B cell (primary cell): ENCODE measurements around the gene WRAP73. TPM values are rescaled to one million over a fixed set of nuclear protein-coding genes. Genes with fewer than 3 reads are reported as not detected.

Source experiments
- ATAC-seq: fragments of 200-7000 bp; cut with Tn5 transposase; one replicate; pipeline ENCODE4 v1.10.0; 2021; ENCODE audit warnings: low read depth, mild to moderate bottlenecking, moderate number of reproducible peaks, moderate library complexity
- CTCF ChIA-PET: fragments of 350-600 bp; sonication (Branson Sonifier 250); formaldehyde crosslinking; loops from one replicate; lab custom pipeline; 2021; ENCODE audit warnings: antibody characterized with exemption, inconsistent platforms; lab: Charles Lee
- POLR2A ChIA-PET: fragments of 350-600 bp; sonication (Branson Sonifier 250); formaldehyde crosslinking; loops from one replicate; lab custom pipeline; 2021; ENCODE audit warnings: antibody characterized with exemption; lab: Charles Lee
- DNase-seq: peaks from one replicate; pipeline ENCODE4 v3.0.0; 2013
- H2AFZ ChIP-seq: 2 replicates; pipeline ENCODE4 v1.6.1; 2012; ENCODE audit warnings: mild to moderate bottlenecking, low read depth, low read length; ENCODE audit not compliant: insufficient read depth, poor library complexity, severe bottlenecking
- H3K27ac ChIP-seq, 2 donors: 1 replicate in 1 of 2; 2 replicates in 1 of 2; pipeline ENCODE4 v1.5.1; 2012 to 2013; ENCODE audit warnings: low read length in 2 of 2, mild to moderate bottlenecking in 2 of 2, moderate library complexity in 1 of 2
- H3K27me3 ChIP-seq, 4 experiments: fragments of 200-600 bp in 1 of 4; sonication (generic) in 1 of 4; replicated peaks in 1 of 4; 1 replicate in 2 of 4; 2 replicates in 2 of 4; pipeline versions ENCODE4 v1.6.1 to v1.7.0; 2013 to 2016; ENCODE audit warnings: low read length in 3 of 4, mild to moderate bottlenecking in 2 of 4, mixed read lengths in 1 of 4, moderate library complexity in 1 of 4; ENCODE audit not compliant: insufficient read depth in 4 of 4, control insufficient read depth in 3 of 4; ENCODE audit errors: control extremely low read depth in 1 of 4
- H3K36me3 ChIP-seq, 2 experiments: replicated peaks in 1 of 2; 1 replicate in 1 of 2; 2 replicates in 1 of 2; pipeline versions ENCODE4 v1.6.1 to v1.7.1; 2013; ENCODE audit warnings: low read length in 1 of 2; ENCODE audit not compliant: insufficient read depth in 2 of 2, control insufficient read depth in 1 of 2; ENCODE audit errors: control extremely low read depth in 1 of 2, extremely low read depth in 1 of 2
- H3K4me1 ChIP-seq, 2 donors: fragments of 200-600 bp in 1 of 2; sonication (generic) in 1 of 2; 1 replicate in 1 of 2; 2 replicates in 1 of 2; pipeline versions ENCODE4 v1.5.1 to v1.6.1; 2013 to 2017; ENCODE audit warnings: low read length in 2 of 2; ENCODE audit not compliant: control insufficient read depth in 2 of 2, insufficient read depth in 2 of 2
- H3K4me2 ChIP-seq: replicated peaks from 2 replicates; pipeline ENCODE3; 2012; ENCODE audit warnings: mild to moderate bottlenecking, low read depth, low read length; ENCODE audit not compliant: poor library complexity, severe bottlenecking
- H3K4me3 ChIP-seq, 5 experiments: fragments of 200-600 bp in 1 of 5; sonication (generic) in 1 of 5; 1 replicate in 3 of 5; 2 replicates in 2 of 5; pipeline versions ENCODE4 v1.5.1 to v1.7.0; 2011 to 2016; ENCODE audit warnings: low read length in 4 of 5, mild to moderate bottlenecking in 4 of 5, low read depth in 2 of 5, control low read depth in 1 of 5, moderate library complexity in 1 of 5; ENCODE audit not compliant: insufficient read depth in 1 of 5; ENCODE audit errors: control extremely low read depth in 1 of 5, extremely low read depth in 1 of 5
- H3K79me2 ChIP-seq: fragments of 200-600 bp; sonication (generic); one replicate; pipeline ENCODE4 v1.6.0; 2016; ENCODE audit warnings: low read length; ENCODE audit not compliant: control insufficient read depth, insufficient read depth
- H3K9ac ChIP-seq: fragments of 200-600 bp; sonication (generic); 2 replicates; pipeline ENCODE4 v1.6.1; 2017; ENCODE audit warnings: mild to moderate bottlenecking, low read length, moderate library complexity
- H3K9me3 ChIP-seq, 3 donors: one replicate each; pipeline versions ENCODE4 v1.6.1 to v1.7.1; 2013; ENCODE audit warnings: low read length in 2 of 3; ENCODE audit not compliant: control insufficient read depth in 2 of 3, insufficient read depth in 1 of 3; ENCODE audit errors: control extremely low read depth in 1 of 3
- H4K20me1 ChIP-seq: 2 replicates; pipeline ENCODE4 v1.6.0; 2012; ENCODE audit warnings: mild to moderate bottlenecking, low read length; ENCODE audit not compliant: insufficient read depth, control insufficient read depth, poor library complexity, severe bottlenecking
- H3K27ac Mint-ChIP-seq: one replicate; pipeline ENCODE4 v1.8.0; 2021; ENCODE audit warnings: mixed read lengths
- H3K27me3 Mint-ChIP-seq: one replicate; pipeline ENCODE4 v1.8.0; 2021; ENCODE audit warnings: mixed read lengths
- H3K4me1 Mint-ChIP-seq: one replicate; pipeline ENCODE4 v1.8.0; 2021; ENCODE audit warnings: mixed read lengths
- H3K4me3 Mint-ChIP-seq: one replicate; pipeline ENCODE4 v1.8.0; 2021; ENCODE audit warnings: mixed read lengths
- H3K9me3 Mint-ChIP-seq: one replicate; pipeline ENCODE4 v1.8.0; 2022; ENCODE audit warnings: mixed read lengths; ENCODE audit not compliant: insufficient read depth
- EZH2 ChIP-seq: IDR thresholded peaks from 2 replicates; pipeline ENCODE4 v1.6.1; 2012; ENCODE audit warnings: borderline replicate concordance, low read depth, mild to moderate bottlenecking, moderate library complexity, low read length; ENCODE audit not compliant: insufficient read depth, poor library complexity, severe bottlenecking
- WGBS: methylation state at CpG from one replicate; pipeline ENCODE4 v1.1.5; 2013; ENCODE audit warnings: missing lambda C conversion rate; ENCODE audit not compliant: insufficient coverage; 5-methylcytosine and 5-hydroxymethylcytosine counted together
- intact Hi-C: fragments of 100-400 bp; cut with micrococcal nuclease; formaldehyde crosslinking; loops from one replicate; pipeline ENCODE4 v1.10.0; 2022
- polyA plus RNA-seq: library from polyadenylated mRNA; depleted of rRNA; stranded (reverse); fragments of >200 nt; gene quantifications from 2 replicates; pipeline ENCODE4 v1.2.3, GENCODE V29; 2012
- total RNA-seq, 2 donors: library from RNA; stranded (reverse); fragments of 120-200 nt in 1 of 2; gene quantifications; 1 replicate in 1 of 2; 2 replicates in 1 of 2; pipeline versions ENCODE4 v1.2.3 to v1.2.4, GENCODE V29; 2013 to 2022
- TF ChIP-seq, protein P1 (sequence below): fragments of 200-600 bp; IDR thresholded peaks from one replicate; pipeline ENCODE4 v1.8.0; 2022; ENCODE audit warnings: antibody characterized with exemption, mild to moderate bottlenecking

The WRAP73 gene
- total and polyA plus RNA-seq, 2 donors (not counting 1 experiment from before 2014, with no cell fraction given), result 37.1 to 68.5 TPM

DNA sequence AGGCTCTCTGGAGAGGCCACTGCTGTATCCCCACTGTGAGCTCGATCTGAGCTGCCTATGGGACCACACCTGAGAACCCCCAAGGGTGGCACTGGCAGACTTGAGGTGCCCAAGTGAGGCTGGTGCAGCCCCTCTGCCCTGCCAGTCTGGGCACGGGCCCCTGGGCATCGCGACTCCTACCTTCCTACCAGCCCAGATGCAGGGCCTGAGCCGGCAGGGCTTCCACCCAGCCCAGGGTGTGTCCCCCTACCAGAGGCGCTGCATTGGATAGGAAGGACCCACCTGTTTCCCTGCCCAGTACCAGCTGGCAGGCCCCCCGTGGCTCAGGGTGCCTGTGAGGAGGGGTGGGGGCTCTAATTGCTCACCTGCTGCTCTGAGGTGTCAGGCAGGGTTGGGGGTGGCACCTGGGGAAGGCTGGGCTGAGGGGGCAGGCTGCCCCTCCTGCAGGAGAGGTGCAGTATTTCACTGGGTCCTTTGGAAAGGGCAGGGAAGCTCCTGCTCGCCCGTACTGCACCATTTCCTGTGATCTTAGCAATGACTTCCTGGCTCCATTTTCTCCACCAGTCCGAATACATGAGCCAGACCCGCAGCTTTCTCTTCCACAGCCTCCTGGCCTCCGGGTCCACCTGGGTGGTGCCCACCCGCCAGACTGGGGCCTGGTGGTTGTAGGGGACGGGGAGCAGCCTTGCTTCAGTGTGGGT is 14.2 kb upstream of the WRAP73 start:
- intact Hi-C loops, result no loop called here
- ChIA-PET POLR2A (interaction anchor here (0.6 to 1.1 kb wide), 2 partner anchors 8 to 29 kb away, joined by 3 read pairs; no protein-coding TSS in a partner anchor), CTCF (interaction anchor here (0.9 to 2.0 kb wide), 2 partner anchors 13 to 14 kb away, joined by 3 to 4 read pairs; partner anchors contain the start of gene WRAP73)
- H3K9me3 ChIP-seq, result peaks cover 0 to 8% (median 0%) of the 10 kb centered on the region in 3 donors
- no peaks in the 10 kb centered on the region for H3K36me3 ChIP-seq
- no peaks in the 10 kb centered on the region for H4K20me1 ChIP-seq
- H3K4me3 ChIP-seq, result no peak overlapping the region
- peak overlapping the region; percentile 78 for H3K4me2 ChIP-seq
- TF ChIP-seq, protein P1, sequence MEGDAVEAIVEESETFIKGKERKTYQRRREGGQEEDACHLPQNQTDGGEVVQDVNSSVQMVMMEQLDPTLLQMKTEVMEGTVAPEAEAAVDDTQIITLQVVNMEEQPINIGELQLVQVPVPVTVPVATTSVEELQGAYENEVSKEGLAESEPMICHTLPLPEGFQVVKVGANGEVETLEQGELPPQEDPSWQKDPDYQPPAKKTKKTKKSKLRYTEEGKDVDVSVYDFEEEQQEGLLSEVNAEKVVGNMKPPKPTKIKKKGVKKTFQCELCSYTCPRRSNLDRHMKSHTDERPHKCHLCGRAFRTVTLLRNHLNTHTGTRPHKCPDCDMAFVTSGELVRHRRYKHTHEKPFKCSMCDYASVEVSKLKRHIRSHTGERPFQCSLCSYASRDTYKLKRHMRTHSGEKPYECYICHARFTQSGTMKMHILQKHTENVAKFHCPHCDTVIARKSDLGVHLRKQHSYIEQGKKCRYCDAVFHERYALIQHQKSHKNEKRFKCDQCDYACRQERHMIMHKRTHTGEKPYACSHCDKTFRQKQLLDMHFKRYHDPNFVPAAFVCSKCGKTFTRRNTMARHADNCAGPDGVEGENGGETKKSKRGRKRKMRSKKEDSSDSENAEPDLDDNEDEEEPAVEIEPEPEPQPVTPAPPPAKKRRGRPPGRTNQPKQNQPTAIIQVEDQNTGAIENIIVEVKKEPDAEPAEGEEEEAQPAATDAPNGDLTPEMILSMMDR, result no peak
- no peak for TF ChIP-seq EZH2
- H3K9ac ChIP-seq, result no peak overlapping the region
- Mint-ChIP-seq H3K4me1 (peaks cover 45% of the 10 kb centered on the region), H3K27ac (peak overlapping the region; percentile 88), H3K4me3 (peak overlapping the region; percentile 74), H3K27me3 (peaks cover 6% of the 10 kb centered on the region), H3K9me3 (no peaks in the 10 kb centered on the region)
- no peaks in the 10 kb centered on the region for H3K79me2 ChIP-seq
- peaks cover 0 to 11% (median 0%) of the 10 kb centered on the region in 4 experiments for H3K27me3 ChIP-seq
- peak overlapping the region; percentile 48 for H2AFZ ChIP-seq
- H3K4me1 ChIP-seq, result peaks cover 47 to 52% of the 10 kb centered on the region in 2 donors
- WGBS, result 81% methylated on average over 11 of the region's 14 CpGs
- no peak for ATAC-seq
- peak overlapping the region in 1 of 2 donors; percentile 79 for H3K27ac ChIP-seq
- no peak for DNase-seq
